Fibroblast of skin of right biceps (primary cell): ENCODE results near the gene GPR62.
A peak's percentile ranks its signal among the peaks of the same experiment; 100 is the strongest.

Source experiments
- DNase-seq: peaks from one replicate; pipeline ENCODE4 v3.0.0-alpha.2; 2013

Gene GPR62

GRCh38 chr3:51955893-51956770 lies 951 bp downstream of the GPR62 start:
- peak; percentile 48 for DNase-seq

- DNase-seq, result no peak
Measured at GRCh38 chr3:51957520-51958205, 2.5 kb downstream of the GPR62 start.

- DNase-seq, result no peak
Measured at GRCh38 chr3:51958603-51959521, 3.7 kb downstream of the GPR62 start.

- no peak for DNase-seq
Measured at GRCh38 chr3:51959651-51960050, 4.5 kb downstream of the GPR62 start.

GRCh38 chr3:51960386-51960785 lies 5.2 kb downstream of the GPR62 start:
- no peak for DNase-seq

- DNase-seq, result no peak
Measured at GRCh38 chr3:51961011-51961410, 5.8 kb downstream of the GPR62 start.

GRCh38 chr3:51961602-51962569 lies 6.7 kb downstream of the GPR62 start:
- DNase-seq, result no peak

- no peak for DNase-seq
Measured at GRCh38 chr3:51962854-51963530, 7.8 kb downstream of the GPR62 start.

GRCh38 chr3:51963951-51964451 lies 8.8 kb downstream of the GPR62 start:
- DNase-seq, result no peak

- no peak for DNase-seq
Measured at GRCh38 chr3:51964521-51964920, 9.3 kb downstream of the GPR62 start.

GRCh38 chr3:51966016-51966415 lies 10.8 kb downstream of the GPR62 start:
- DNase-seq, result no peak

- DNase-seq, result no peak
Measured at GRCh38 chr3:51966486-51966885, 11.3 kb downstream of the GPR62 start.

GRCh38 chr3:51966922-51967383 lies 11.8 kb downstream of the GPR62 start:
- DNase-seq, result no peak

- peak; percentile 71 for DNase-seq
Measured at GRCh38 chr3:51967384-51968169, 12.4 kb downstream of the GPR62 start, which contains the start of gene PCBP4. Gene PCBP4, minus strand, starts transcription at chr3:51967454. Its CDS starts 6,214 bp downstream, at chr3:51961240.

- peak; percentile 28 for DNase-seq
Measured at GRCh38 chr3:51968170-51968775, 13.1 kb downstream of the GPR62 start.

GRCh38 chr3:51968883-51969678 lies 13.9 kb downstream of the GPR62 start:
- DNase-seq, result no peak

GRCh38 chr3:51969841-51970240 lies 14.7 kb downstream of the GPR62 start:
- no peak for DNase-seq

- DNase-seq, result no peak
Measured at GRCh38 chr3:51970606-51971300, 15.6 kb downstream of the GPR62 start.
